ENCODE results near the gene CLEC11A. TPM values are rescaled to one million over a fixed set of nuclear protein-coding genes. Genes with fewer than 3 reads are reported as not detected.

Gene CLEC11A
- total RNA-seq, 6 experiments from 2014 or later = 1.7 to 9.9 (median 5.0) TPM

GRCh38 chr19:50693064-50693975 is 29.8 kb upstream of the CLEC11A start:
- WGBS (ENCODE audit: insufficient coverage, low coverage, low lambda C conversion rate, missing lambda C conversion rate) = 4% methylated on average over 15 of the region's 23 CpGs
- DNase-seq = no peak
- no peak overlapping the region for H3K4me3 ChIP-seq
- intact Hi-C loops (cut with DNase I) = no loop called here
- peaks cover 0 to 7% of the 10 kb centered on the region in 2 donors for H3K27me3 ChIP-seq
- H3K36me3 ChIP-seq = no peaks in the 10 kb centered on the region
- no peaks in the 10 kb centered on the region for H3K9me3 ChIP-seq
- ATAC-seq = no peak
- no peak for TF ChIP-seq CTCF (IDR thresholded peaks at IDR 0.05)
- no peak for TF ChIP-seq POLR2A (IDR thresholded peaks at IDR 0.05)
- H3K27ac ChIP-seq = no peak overlapping the region
- no peaks in the 10 kb centered on the region for H3K4me1 ChIP-seq

DNA sequence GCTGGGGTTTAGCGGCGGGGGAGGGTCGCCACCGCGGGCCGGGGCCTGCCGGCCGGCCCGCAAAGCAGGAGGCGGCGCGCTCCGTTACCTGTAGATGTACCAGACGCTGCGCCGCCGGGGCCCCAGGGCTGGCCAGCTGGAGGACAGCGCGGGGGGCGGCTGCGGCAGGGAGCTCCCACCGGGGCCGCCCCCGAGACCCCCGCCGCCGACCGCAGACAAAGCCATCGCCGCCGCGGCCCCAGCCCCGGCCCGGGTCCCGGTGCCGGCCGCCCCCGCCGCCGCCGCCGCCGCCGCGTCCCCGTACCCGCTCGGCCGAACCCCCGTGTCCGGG is 28.4 kb upstream of the CLEC11A start:
- no peak for ATAC-seq
- Histone ChIP-seq H3K36me3 (no peaks in the 10 kb centered on the region), H3K4me3 (no peak overlapping the region), H3K27me3 (peaks cover 0 to 7% of the 10 kb centered on the region in 2 donors), H3K27ac (no peak overlapping the region), H3K4me1 (no peaks in the 10 kb centered on the region), H3K9me3 (no peaks in the 10 kb centered on the region)
- TF ChIP-seq POLR2A (IDR thresholded peaks at IDR 0.05) (no peak), CTCF (IDR thresholded peaks at IDR 0.05) (no peak)
- WGBS (ENCODE audit: insufficient coverage, low coverage, low lambda C conversion rate, missing lambda C conversion rate) = 0% methylated on average over 6 of the region's 51 CpGs
- intact Hi-C loops (cut with DNase I) = no loop called here
- no peak for DNase-seq

DNA sequence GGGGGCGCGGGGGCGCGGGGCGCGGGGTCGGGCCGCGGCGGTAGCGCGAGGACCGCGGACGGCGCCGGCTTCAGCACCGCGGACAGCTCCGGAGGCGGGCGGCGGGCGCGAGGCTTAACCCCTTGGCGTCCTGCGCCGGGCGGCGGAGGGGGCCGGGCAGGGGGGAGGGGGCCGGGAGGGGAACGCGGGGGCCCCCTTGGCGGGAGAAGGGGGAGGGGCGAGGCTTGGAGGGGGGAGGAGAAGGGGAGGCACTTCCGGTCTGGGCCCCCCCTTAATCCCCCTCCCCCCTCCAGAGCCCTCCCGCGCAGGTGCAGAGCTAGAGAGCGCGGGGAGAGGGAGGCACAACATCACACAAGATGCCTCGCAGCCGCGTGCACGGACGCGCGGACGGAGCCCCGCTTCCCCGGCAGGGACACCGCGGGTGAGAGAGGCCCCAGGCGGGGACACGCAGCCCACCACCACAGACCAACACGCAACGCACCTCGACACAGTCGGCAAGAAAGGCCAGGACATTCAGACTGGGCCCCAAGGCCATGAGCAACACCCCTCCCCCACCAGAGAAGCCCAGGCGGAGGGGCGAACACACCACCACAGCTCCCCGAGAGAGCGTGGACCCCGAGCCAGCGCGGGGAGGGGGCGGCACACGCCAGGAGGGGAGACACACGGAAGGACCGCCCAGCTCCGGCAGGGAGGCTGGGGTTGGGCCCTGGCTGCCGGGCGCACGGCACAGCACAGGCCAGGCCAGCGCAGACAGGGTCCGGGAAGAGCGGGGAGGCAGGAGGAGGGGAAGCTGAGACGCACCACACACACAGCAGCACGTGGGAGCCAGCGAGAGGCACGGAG is 27.7 kb upstream of the CLEC11A start:
- Histone ChIP-seq H3K9me3 (no peaks in the 10 kb centered on the region), H3K4me1 (no peaks in the 10 kb centered on the region), H3K27ac (no peak overlapping the region), H3K27me3 (peaks cover 0 to 7% of the 10 kb centered on the region in 2 donors), H3K4me3 (no peak overlapping the region), H3K36me3 (no peaks in the 10 kb centered on the region)
- TF ChIP-seq POLR2A (IDR thresholded peaks at IDR 0.05) = no peak
- no peak for TF ChIP-seq CTCF (IDR thresholded peaks at IDR 0.05)
- ATAC-seq (no peak), DNase-seq (no peak)
- intact Hi-C loops (cut with DNase I) = no loop called here
- 3% methylated on average over 19 of the region's 81 CpGs for WGBS (ENCODE audit: insufficient coverage, low coverage, low lambda C conversion rate, missing lambda C conversion rate)

DNA sequence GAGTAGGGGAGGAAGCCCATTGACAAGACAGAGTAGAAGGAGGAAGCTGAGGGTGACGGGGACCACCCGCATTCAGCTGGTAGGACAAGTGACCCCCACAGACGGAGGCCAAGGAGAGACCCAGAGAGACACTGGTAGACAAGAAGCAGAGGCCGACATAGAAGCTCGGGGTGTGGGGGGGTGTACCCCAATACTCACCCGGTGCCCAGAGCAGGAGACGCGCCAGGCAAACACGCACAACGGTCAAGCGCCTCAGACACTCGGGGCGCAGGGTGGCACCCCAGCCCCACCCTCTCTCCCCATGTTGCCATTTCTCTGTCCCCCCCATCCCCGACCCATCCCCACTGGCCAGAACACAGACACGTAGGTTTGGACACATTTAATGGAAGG is 27.1 kb upstream of the CLEC11A start:
- H3K4me3 ChIP-seq = no peak overlapping the region
- no peaks in the 10 kb centered on the region for H3K4me1 ChIP-seq
- WGBS (ENCODE audit: insufficient coverage, low coverage, low lambda C conversion rate, missing lambda C conversion rate) = 35% methylated on average over 9 of the region's 15 CpGs
- intact Hi-C loops (cut with DNase I) = no loop called here
- H3K36me3 ChIP-seq = no peaks in the 10 kb centered on the region
- peaks cover 0 to 7% of the 10 kb centered on the region in 2 donors for H3K27me3 ChIP-seq
- ATAC-seq (no peak), DNase-seq (no peak)
- H3K27ac ChIP-seq = no peak overlapping the region
- no peaks in the 10 kb centered on the region for H3K9me3 ChIP-seq
- TF ChIP-seq CTCF (IDR thresholded peaks at IDR 0.05) = no peak
- no peak for TF ChIP-seq POLR2A (IDR thresholded peaks at IDR 0.05)

Data from right lobe of liver (tissue), 6 donors.